ENCODE measurements around the gene CTSZ.

GRCh38 chr20:59042151-59042795 is 35.2 kb upstream of the CTSZ start, which contains the start of gene PRELID3B:
- no peak for TF ChIP-seq CTCF (conservative IDR thresholded peaks at IDR 0.05)
- peak; percentile 97 for TF ChIP-seq ZFX (IDR thresholded peaks at IDR 0.05)

Data from C4-2B (cell line).